Middle frontal gyrus (tissue), 1 donor: ENCODE results near the gene TBL3.

Source experiments
- DNase-seq: peaks from one replicate; pipeline ENCODE4 v3.0.0-alpha.2; 2015; ENCODE audit warnings: low spot score; ENCODE audit errors: extremely low spot score

Gene TBL3

DNA sequence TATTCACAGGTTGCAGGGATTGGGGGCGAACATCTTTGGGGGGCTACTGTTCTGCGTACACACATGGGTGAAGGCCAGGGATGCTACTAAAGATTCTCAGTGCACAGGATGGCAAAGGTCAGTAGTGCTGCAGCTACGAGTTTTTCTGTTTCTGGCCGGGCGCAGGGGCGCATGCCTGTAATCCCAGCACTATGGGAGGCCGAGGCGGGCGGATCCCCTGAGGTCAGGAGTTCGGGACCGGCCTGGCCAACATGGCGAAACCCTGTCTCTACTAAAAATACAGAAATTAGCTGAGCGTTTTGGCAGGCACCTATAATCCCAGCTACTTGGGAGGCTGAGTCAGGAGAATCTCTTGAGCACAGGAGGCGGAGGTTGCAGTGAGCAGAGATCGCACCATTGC, 41.7 kb downstream of the TBL3 start:
- DNase-seq, result no peak

- DNase-seq, result no peak
These were observed 43.5 kb downstream of the TBL3 start for GRCh38 chr16:2015117-2015946.

GRCh38 chr16:2015947-2016208, 44.0 kb downstream of the TBL3 start:
- no peak for DNase-seq

GRCh38 chr16:2016407-2016922, 44.6 kb downstream of the TBL3 start:
- DNase-seq, result no peak

GRCh38 chr16:2019518-2019920, 47.7 kb downstream of the TBL3 start, which contains the start of gene NPW:
Gene NPW (plus strand): TSS chr16:2019785.
- no peak for DNase-seq

GRCh38 chr16:2019921-2020831, 48.3 kb downstream of the TBL3 start:
- no peak for DNase-seq

DNA sequence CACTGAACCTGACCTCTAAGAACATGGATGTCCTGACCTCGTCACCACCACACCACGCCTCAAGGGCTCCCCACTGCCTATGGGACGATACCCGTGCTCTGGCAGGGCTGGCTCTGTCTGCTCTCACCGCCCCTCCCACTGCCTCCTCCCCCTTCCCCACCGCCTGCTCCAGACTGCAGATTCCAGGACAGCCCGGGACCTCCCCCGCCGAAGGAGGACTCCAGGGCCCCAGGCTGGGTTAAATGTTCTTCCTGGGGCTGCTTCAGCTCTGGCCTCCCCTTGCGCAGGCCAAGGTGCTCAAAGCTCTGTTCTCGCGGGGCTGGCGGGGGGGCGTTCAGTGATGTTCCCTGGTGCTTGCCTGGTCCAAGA, 50.9 kb downstream of the TBL3 start:
- no peak for DNase-seq

DNA sequence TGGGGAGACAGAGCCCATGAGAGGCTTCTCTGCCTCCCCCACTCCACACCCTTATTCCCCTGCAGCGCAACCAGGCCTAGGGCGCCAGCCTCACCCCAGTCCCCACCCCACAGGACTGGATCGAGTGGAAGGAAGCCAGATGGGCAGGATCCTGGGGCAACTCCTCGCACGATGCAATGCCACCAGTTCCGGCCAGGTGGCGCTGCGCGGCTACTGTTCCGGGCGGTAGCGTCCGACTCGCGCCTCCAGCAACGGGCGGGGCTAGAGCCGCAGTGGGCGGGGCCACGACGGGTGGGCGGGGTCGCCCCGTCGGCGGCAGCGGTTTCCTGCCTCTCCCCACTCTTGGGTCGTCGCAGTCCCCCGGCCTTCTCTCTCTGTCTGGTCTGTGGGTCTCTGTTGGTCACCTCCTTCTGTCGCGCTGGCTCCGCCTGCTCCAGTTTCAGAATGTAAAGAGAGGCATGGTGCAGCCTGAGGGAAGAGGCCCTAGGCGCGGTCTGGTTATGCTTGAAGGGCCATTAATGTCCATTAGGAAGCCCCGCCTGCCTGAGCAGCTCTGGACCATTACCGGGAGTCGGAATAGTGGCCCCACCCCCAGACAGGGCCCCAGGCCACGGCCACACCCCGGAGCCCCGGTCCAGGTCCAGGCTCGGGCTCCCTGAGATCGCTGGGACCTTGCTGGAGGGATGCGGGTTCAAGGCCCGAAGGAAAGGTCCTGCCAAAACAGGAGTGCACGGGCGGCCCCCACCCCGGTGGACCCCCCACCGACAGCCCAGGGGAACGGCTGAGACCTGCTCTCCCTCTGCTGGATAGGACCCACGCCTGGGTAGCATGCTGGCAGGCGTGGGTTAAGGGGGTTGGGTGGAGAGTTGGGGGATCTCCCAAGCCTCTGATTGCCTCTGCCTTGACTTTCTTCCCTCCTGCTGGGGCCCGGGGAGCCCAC, 51.5 kb downstream of the TBL3 start:
- peak; percentile 88 for DNase-seq

DNA sequence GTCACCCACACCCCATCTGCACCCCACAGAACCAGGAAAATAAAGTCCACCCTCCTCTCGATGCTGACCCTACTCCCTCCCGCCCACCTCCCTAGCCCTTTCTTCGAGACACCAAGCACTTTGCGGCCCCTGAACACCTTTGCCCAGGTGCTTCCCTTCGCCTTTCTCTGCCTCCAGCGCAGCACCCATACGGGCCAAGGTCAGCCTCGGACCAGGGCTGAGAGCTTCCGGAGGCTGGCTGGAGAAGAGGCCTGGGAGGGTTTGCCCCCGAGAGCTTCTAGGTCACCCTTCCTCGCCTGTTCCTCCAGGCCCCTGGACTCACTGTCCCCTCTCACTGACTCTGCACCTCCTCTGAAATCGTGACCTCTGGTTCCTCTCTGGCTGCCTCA, 52.2 kb downstream of the TBL3 start:
- no peak for DNase-seq

GRCh38 chr16:2025251-2025650, 53.4 kb downstream of the TBL3 start:
- no peak for DNase-seq

DNA sequence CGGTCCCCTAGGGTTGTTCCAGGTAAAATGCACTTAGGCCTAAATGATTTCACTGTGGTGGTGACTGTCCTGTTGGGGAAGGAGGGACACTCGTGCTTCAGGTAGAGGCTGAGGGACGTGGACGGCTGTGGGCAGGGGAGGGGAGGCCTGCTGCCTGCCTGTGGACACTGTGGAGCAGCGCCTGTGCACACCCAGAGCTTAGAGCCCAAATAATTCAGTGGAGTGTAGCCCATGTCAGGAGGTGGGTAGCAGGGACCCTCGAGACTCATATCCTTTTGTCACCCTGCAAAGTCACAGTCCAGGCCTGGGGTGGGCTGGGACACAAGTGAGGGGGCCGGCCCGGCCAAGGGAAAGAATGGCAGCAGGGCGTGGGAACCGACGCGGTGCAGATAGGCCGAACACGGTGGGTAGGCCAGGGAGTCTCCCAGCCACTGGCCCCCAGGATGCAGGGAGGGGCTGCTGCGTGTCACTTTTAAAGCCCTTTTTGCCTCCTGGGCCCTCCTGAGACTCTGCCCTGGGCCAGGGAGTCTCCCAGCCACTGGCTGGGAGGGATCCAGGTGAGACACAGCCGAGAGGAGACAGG, 54.1 kb downstream of the TBL3 start:
- no peak for DNase-seq

GRCh38 chr16:2026461-2027023, 54.7 kb downstream of the TBL3 start, which contains the start of gene NHERF2:
Gene NHERF2 (plus strand): TSS chr16:2026902. CDS start chr16:2027006, 104 bp downstream.
- DNase-seq, result no peak

GRCh38 chr16:2027024-2028010, 55.5 kb downstream of the TBL3 start:
- no peak for DNase-seq

GRCh38 chr16:2028146-2028545, 56.3 kb downstream of the TBL3 start:
- DNase-seq, result no peak

DNA sequence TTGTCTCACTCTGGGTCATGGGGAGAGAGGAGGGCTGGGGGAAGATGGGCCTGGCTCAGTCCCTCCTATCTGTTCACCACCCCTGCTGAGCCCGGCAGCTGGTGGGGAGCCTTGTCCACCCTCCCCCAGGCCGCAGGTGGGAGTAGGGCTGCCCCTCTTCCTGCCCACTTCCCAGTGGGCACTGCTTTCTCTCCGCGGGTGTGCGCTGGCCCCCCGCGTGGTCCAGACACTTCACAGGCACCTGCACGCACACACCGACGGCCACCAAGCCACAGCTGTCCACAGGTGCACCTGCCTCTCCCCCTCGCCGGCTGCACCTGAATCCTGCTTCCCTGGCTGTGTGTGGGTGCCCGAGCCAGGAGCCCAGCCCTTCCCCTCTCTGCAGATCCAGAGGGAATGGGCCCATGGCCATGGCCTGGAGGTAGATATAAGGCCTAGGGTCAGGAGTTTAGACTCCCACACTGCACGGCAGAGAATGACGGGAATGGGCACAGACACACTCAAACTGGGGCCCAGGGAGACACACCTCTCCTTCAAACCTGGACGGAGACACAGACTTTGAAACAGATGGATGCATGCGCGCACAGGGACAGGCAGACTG, 56.9 kb downstream of the TBL3 start:
- no peak for DNase-seq

GRCh38 chr16:2029350-2029749, 57.5 kb downstream of the TBL3 start:
- DNase-seq, result no peak

DNA sequence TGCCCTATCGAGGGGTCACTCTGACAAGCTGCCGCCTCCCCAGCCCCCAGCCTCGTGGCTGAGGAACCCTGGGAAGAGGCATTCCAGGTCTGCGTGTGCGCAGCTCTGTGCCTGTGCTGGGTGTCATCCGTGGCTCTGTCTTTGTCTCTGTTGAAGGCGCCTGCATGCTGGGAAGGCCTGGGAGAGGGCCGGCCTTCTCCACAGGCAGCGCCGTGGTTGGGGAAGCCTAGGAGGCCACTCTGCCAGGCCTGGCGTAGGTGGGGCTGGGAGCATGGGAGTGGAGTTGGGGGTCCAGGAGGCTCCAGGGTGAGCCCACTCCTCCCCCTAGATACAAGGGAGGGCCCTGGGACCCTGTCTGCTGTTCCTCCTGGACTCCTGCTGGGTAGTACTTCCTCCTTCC, 58.2 kb downstream of the TBL3 start:
- DNase-seq, result no peak

DNA sequence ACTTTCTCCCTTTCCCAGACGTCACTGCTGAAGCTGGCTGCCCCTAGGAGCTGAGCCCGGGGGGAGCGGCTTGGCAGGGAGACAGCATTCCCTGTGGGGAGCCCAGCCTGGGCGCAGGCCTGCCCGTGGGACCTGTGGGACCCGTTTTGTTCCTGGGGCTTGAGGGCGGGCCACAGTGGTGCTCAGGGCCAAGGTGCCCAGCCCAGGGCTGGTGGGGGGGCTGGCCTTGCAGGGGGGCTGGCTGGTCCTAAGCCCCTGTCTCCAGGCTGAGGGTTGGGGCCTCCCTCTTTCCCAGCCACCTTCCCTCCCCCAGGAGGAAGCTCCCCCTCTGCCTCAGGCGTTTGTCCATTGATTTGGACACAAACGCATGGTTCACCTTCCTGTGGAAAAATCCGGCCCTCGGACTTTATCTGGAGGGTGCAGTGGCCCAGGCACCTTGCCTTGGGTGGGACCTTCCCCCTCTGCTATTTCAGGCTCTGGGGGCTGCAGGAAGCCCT, 59.3 kb downstream of the TBL3 start:
- DNase-seq, result no peak
